RKO (cell line): ENCODE data around the gene LHFPL5.
A peak's percentile ranks its signal among the peaks of the same experiment; 100 is the strongest.

ENCODE experiments used
- DNase-seq: peaks from one replicate; pipeline ENCODE4 v3.0.0-alpha.2; 2016; ENCODE audit warnings: low spot score

The LHFPL5 gene

GRCh38 chr6:35794536-35795452, 10.4 kb upstream of the LHFPL5 start:
- no peak for DNase-seq

GRCh38 chr6:35795453-35796071, 9.6 kb upstream of the LHFPL5 start:
- no peak for DNase-seq

- DNase-seq: no peak
Measured at GRCh38 chr6:35796236-35796635, 8.9 kb upstream of the LHFPL5 start.

DNA sequence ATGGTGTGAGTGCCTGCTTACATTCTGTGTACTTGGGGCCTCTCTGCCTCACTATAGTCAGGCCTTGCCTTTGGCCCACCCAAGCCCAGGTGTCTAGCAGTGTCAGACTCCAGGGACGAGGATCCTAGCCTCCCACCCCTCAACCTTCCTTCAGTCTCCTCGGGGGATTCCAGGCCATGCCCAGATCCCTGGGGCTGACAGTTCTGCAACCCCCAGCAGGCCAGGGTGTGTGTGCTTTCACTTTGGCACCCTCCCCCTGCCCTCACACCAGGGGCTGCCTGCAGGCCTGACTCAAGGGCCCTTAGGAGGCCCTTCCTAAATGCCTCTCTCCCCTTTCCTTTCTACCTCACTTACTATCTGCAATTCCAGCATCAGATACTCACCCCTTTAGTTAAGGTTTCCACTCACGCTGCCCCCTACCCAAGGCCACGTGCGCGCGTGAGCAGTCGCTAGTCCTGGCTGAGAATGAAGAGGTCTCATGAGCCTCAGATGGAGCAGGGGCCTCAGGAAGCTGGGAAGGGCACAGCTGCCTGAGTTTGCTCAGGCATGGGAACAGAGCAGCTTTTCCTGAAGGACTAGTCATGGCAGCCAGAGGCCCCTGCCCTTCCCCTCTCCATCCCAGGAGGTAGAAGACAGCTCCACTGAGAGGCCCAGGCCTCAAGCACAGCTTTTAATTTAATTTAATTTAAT, 7.2 kb upstream of the LHFPL5 start:
- DNase-seq: no peak

GRCh38 chr6:35798706-35799105, 6.4 kb upstream of the LHFPL5 start:
- DNase-seq: no peak

GRCh38 chr6:35801148-35801547, 4.0 kb upstream of the LHFPL5 start:
- no peak for DNase-seq

- DNase-seq: no peak
Measured at GRCh38 chr6:35808688-35809087, 3.5 kb downstream of the LHFPL5 start.

DNA sequence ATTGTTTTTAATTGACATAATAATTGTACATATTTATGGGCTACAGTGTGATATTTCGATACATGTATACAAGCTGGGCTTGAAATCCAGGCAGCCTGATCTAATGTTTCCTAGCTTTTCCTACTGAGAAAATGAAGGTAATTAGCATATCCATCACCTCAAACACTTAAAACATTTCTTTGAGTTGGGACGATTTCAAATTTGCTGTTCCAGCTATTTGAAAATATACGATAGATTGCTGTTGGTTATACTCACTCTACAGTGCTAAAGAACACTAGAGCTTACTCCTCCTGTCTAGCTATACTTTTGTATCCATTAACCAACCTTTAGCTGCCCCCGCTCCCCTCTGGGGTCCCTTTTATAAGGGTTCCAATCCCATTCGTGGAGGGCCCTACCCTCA, 4.7 kb downstream of the LHFPL5 start:
- DNase-seq: no peak

GRCh38 chr6:35810971-35811698, 6.0 kb downstream of the LHFPL5 start:
- peak; percentile 94 for DNase-seq

DNA sequence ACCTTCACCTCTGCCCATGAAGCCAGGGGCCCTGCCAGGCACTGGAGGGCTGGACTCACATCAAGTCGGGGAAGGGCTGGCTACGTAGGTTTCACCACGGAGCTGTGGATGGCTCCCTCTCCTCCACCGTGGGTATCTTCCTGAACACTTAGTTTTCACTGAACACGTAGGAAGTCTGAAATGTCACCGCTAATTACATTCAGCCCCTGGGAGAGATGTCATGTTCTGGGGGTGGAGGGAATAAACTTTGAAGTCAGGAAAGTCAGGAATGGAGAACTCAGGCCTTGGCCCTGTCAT, 6.5 kb downstream of the LHFPL5 start:
- DNase-seq: no peak

- DNase-seq: no peak
Measured at GRCh38 chr6:35817515-35817914, 12.4 kb downstream of the LHFPL5 start.

DNA sequence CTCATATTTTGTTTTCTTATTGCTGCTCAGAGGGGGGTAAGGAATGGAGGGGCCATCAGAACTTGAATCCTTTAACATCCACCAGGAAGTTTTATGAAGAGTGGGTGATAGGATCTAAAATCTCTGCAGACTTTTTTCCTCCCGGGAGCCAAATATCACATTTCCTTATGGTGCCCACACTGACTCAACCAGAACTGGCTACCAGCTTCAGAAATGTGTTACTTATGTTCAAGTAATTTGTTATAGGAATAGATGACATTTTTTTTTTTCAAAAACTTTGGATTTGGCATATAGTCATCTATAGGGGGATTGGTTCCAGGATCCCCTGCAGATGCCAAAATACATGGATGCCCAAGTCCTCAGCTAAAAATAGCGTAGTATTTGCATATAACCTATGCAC, 18.4 kb downstream of the LHFPL5 start:
- DNase-seq: no peak

DNA sequence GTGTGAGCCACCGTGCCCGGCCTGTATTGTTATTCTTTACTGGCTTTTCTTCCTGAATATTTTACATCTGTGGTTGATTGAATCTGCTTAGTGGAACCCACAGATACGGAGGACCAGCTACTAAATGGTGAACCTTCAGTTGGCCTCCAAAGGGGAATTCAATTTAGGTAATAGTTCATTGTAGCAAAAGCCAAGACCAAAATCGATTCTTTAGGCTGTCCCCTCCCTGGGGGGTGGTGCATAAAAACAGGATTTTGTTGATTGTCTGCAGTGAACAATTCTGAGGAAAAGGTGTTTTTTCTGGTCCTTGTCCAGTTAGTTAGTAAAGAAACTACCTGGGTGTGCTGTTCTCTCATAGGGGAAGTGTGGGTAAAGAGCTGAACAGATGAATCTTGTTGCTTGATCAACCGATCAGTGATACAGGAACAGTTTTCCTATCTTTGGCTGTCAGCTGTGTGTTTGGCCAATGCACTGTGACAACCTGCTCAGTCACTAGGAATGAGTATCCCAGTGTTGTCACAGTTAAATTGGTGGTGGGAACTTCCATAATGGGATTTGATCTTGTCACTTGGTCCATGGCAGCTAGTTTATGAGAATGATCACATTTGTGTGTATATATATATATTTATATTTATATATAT, 19.5 kb downstream of the LHFPL5 start:
- no peak for DNase-seq

DNA sequence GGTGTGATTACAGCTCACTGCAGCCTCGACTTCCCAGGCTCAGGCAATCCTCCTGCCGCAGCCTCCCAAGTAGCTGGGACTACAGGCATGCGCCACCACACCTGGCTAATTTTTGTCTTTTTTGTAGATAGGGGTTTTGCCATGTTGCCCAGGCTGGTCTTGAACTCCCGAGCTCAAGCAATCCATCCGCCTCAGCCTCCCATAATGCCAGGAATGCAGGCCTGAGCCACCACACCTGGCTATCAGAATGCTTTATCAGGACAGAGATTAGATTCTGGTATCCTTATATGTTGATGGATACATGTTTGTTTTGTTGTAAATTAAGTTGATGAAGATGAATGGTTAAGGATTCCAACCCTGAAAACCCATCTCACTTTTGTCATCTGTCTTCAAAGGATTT, 24.2 kb downstream of the LHFPL5 start:
- DNase-seq: no peak

DNA sequence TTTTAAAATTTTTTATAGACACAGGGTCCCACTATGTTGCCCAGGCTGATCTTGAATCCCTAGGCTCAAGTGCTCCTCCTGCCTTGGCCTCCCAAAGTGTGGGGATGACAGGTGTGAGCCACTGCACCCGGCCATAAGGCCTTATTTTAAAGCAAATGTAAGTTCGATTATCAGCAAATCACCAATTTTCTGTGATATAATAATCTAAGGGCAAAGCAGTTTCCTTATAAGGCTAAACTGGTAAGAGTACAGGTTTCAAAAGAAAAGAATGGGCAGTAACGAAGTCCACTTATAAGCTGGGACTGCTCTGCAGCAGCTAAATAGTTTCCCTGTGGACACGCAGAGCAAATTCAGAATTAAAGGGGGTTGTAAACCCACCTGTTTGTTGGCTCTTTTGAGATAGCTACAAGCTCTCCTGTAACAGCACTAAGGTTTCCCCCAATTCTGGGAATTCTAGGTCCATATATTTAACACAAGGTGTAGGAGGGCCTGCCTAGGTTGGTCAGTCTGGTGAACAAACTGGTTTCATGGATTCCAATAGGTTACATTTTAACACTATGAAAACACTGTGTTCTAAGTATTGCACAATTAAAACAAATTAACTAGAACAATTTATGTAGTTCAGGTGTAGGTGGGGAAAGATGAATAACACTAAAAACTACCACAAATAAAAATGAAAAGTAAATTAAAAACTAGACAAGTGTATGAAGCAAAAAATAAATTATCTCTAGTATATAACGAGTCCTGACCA, 26.3 kb downstream of the LHFPL5 start:
- DNase-seq: no peak

- no peak for DNase-seq
Measured at GRCh38 chr6:35833536-35833935, 28.4 kb downstream of the LHFPL5 start.

- DNase-seq: no peak
Measured at GRCh38 chr6:35839019-35839418, 33.9 kb downstream of the LHFPL5 start.

- no peak for DNase-seq
Measured at GRCh38 chr6:35842381-35842780, 37.2 kb downstream of the LHFPL5 start.

DNA sequence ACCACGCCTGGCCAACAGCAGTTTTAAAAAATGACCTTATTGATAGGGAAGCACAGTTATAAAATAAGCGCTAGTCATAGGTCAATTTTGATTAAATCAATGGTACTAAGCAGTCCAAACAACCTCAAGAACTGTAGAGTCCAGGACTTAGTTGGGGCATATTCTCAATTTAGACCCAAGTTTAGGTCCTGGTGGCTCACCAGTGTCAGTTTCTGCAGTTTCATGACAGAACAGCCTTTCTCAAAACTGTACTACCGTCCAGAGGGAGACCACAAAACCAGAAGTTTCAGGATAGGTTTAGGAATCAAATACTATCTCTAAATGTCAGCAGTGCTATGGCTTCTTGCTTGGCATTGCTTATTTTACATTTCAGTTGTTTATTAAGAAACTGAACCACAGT, 39.1 kb downstream of the LHFPL5 start:
- DNase-seq: no peak

- DNase-seq: no peak
Measured at GRCh38 chr6:35850208-35850607, 45.1 kb downstream of the LHFPL5 start.

DNA sequence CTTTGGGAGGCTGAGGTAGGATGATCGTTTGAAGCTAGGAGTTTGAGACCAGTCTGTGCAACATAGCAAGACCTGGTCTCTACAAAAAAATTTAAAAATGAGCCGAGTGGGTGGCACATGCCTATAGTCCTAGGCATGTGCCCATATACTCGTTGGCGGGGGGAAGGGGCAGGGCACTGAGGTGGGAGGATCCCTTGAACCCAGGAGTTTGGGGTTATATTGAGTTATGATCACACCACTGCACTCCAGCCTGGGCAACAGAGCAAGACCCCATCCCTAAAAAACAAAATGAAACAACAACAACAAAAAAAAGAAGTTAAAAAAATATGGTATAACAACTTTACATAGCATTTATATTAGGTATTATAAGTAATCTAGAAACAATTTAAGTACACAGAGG, 47.8 kb downstream of the LHFPL5 start:
- DNase-seq: no peak
